GM15510 (cell line): ENCODE data around the gene ANKRD13A.

Experiments used
- POLR2A ChIP-seq: IDR thresholded peaks from 3 replicates; pipeline ENCODE4 v1.6.1; 2011; ENCODE audit warnings: borderline replicate concordance; ENCODE audit not compliant: insufficient read length; ENCODE audit errors: extremely low read depth

Gene ANKRD13A

DNA sequence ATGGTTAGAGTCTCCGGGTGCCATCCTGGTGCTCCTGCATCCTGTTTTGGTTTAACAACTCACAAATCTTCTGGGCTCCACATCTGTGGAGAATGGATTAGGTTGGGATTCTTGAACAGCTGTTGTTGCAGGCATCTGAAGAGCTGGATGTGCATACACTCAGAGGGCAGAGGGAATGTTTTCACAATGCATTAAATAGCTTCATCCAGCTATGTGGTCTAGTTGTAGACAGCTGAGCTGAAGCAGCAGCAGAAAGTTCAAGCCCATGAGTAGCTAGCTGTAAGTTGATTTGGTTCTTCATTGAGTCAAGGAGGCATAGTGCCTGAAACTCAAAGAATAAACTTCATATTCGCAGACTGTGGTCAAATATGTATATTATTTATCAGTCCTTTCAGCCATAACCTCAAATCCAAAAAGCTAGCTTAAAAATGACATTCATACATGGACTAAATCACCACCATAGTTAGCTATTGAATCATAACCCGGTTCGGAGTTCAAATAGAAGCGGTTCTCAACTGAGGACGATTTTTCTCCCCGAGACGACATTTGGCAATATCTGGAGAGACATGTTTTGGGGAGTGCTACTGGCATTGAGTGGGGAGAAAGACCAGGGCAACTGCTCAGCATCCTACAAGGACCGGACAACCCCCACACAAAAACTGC, 858 bp upstream of the ANKRD13A start:
- no peak for TF ChIP-seq POLR2A

DNA sequence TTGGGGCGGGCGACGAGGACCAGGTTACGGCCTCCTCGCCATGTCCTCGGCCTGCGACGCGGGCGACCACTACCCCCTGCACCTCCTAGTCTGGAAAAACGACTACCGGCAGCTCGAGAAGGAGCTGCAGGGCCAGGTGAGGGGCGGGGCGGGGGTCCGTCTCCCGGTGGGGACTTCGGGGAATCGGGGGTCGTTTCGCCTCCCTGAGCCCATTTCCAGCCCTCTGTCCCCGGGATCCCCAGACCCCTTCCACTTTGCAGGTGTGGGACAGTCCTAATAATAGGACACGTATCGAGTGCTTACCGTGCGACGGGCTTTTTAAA, 380 bp downstream of the ANKRD13A start:
- no peak for TF ChIP-seq POLR2A

DNA sequence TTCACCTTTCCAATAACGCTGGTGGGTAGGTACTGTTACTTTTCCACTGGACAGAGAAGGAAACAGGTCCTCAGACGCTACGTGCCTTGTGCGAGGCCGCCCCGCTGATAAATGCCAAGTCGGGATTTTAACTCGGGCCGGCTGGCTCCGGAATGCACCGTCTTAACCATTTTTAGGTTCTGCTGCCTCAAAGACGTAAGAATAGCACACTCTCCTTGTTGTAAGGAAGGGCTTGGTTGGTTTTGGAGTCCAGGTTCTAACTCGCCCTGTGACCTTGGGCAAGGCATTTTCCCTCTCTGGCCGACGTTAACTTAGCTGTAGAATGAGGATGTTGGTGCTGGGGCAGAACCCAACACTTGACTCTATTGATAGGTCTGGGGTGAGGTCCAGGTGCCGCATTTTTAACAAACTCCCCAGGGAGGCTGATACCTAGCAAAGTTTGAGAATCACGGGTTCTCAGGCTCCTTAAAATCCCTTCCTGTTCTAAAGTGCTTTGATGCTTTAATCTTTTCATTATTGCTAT, 814 bp downstream of the ANKRD13A start:
- TF ChIP-seq POLR2A: no peak

- TF ChIP-seq POLR2A: no peak
These were observed 2.4 kb downstream of the ANKRD13A start for GRCh38 chr12:110001596-110001995.

- no peak for TF ChIP-seq POLR2A
These were observed 3.7 kb downstream of the ANKRD13A start for GRCh38 chr12:110002676-110003515.

- no peak for TF ChIP-seq POLR2A
These were observed 5.4 kb downstream of the ANKRD13A start for GRCh38 chr12:110004598-110004997.

DNA sequence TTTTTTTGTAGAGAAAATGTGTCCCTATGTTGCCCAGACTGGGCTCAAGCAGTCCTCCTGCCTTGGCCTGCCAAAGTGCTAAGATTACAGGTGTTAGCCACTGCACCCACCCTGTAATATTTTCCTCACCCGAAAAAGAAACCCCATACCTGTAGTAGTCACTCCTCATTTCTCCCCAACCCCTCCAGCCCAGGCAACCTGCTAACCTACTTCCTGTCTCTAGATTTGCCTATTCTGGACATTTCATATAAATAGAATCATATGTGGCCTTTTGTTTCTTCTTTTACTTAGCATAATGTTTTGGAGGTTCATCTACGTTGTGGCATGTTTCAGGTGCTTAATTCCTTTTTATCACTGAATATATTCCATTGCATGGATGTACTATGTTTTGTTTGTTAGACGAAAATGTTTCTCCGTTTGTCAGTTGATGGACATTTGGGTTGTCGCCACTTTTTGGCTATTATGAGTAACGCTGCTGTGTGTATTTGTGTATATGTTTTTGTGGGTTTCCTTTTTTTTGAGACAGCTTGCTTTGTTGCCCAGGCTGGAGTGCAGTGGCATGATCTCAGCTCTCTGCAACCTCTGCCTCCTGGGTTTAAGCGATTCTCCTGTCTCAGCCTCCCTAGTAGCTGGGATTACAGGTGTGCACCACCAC, 6.2 kb downstream of the ANKRD13A start:
- TF ChIP-seq POLR2A: no peak

- TF ChIP-seq POLR2A: no peak
These were observed 6.9 kb downstream of the ANKRD13A start for GRCh38 chr12:110006115-110006514.

GRCh38 chr12:110007881-110008280, 8.7 kb downstream of the ANKRD13A start:
- TF ChIP-seq POLR2A: no peak

DNA sequence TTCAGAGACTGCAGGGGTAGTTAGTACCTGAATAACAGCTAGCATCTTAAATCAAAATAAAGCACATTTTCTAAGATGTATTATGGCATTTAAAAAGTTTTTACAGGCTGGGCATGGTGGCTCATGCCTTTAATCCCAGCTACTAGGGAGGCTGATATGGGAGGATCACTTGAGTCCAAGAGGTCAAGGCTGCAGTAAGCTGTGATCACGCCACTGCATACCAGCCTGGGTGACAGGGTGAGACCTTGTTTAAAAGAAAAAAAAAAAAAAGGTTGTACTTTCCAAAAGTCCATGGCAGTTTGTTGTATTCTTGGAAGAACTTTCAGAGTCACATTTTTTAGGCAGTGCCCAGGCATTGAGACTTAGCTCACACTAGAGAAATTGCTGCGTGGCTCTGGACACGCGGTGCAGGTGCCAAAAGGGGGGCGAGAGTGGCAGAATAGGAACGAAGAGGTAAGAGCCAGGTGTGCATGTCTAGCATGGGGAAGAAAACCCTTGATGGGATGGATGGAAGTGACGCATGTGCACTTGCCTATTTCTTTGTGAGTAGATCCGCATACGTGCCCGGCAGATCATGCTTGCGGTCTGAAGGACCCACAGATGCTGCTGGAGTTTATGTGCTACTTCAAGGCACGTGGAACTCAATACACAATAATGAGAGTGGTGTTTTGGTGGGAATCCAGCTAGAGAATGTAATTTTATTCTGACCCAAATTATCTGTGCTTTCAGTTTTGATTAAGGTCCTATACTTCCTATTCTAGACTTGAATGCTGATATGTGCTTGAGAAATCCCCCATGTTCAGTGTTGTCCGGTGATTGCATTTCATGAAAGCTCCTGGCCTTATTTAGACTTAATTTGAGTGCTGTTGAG, 11.9 kb downstream of the ANKRD13A start:
- TF ChIP-seq POLR2A: peak; percentile 37

DNA sequence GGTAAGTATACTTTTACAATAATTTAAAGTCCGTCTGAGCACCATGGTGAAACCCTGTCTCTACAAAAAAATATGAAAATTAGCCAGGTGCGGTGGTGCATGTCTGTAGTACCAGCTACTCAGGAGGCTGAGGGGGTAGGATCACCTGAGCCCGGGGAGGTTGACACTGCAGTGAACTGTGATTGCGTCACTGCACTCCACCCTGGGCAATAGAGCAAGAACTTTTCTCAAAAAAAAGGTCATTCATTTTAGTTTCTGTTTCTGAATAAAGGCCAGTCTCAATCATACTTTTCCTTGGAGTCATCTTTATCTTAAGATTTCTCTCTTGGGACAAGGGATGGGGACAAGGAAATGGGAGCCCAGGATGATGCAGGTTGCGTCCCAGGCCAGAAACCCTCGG, 12.9 kb downstream of the ANKRD13A start:
- no peak for TF ChIP-seq POLR2A

GRCh38 chr12:110012659-110013058, 13.4 kb downstream of the ANKRD13A start:
- no peak for TF ChIP-seq POLR2A

GRCh38 chr12:110015132-110015531, 15.9 kb downstream of the ANKRD13A start:
- no peak for TF ChIP-seq POLR2A

DNA sequence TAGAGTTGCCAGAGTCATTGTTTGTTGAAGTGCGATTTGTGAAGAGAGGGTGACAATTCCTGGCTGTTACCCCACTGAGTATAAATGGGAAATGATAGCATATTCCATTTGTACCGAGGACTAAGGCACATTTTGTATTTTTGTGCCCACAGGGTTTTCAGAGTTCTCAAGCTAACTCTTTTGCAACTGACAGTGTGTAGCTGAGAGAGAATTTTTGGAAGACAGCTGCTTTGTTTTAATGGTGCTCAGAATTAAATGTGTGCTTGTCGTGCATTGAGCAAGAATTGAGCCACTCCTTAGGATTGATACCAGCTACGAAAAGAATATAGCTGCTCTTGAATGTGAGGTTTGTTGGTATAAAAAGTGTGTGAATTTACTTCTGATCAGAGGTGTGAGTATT, 21.7 kb downstream of the ANKRD13A start:
- TF ChIP-seq POLR2A: no peak

DNA sequence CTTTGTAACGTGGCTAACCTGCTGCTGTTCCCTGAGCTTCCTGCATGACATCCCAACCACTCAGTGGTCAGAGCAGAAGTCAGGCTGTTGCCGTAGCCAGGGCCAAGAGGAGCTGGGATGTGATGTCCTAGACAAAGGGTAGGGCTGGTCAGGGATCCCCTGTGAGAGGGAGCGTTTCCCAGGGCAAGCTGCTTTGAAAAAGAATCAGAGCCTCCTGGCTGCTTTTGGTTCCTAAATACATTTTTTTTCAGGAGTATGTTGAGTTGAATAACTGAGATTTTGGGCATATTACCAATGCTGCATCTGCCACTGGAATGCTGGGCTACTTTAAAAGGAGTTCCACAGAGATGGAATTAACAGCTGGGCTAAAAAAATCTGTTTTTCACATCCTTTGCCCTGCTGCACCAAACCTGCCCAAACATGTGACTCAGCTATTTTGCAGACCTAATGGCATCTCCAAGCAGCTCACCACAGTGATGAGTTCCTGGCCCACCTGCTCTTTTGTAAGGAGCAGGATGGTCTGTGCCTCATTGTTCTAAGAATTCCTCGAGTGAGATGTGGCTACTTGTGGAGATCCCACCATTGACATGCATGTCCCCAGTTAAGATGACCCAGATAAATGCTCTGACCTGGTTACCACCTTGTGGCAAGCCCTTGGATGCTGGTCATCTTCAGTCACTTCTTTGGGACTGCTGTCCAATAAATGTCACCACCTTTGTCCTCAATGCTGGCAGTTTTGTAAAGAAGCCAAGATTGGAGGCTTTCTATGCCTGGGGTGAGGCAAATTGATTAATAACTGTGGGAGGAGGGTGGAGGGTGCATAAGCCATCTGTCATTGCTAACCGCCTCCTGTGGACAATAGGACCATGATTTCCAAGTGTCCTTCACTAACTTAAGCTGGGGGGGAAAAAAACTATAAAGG, 24.1 kb downstream of the ANKRD13A start:
- TF ChIP-seq POLR2A: no peak
